Left lung (tissue), 10 donors: ENCODE measurements around the gene MCRIP2. TPM values are rescaled to one million over a fixed set of nuclear protein-coding genes. Genes with fewer than 3 reads are reported as not detected.
A peak's percentile ranks its signal among the peaks of the same experiment; 100 is the strongest.

Experiments
- ATAC-seq: fragments of 200-7000 bp; cut with Tn5 transposase; one replicate; pipeline ENCODE4 v1.9.1; 2020; ENCODE audit warnings: moderate library complexity
- DNase-seq, 4 donors: peaks; one replicate each; pipeline ENCODE4 v3.0.0-alpha.2; 2013 to 2020
- H3K27ac ChIP-seq, 2 donors: fragments of 200-600 bp; sonication (generic) in 1 of 2; one replicate each; pipeline versions ENCODE4 v1.5.0 to v1.8.0; 2020 to 2021
- H3K27me3 ChIP-seq, 2 donors: fragments of 200-600 bp; sonication (generic) in 1 of 2; one replicate each; pipeline versions ENCODE4 v1.5.0 to v1.8.0; 2020 to 2021
- H3K36me3 ChIP-seq, 2 donors: fragments of 200-600 bp; sonication (generic) in 1 of 2; one replicate each; pipeline versions ENCODE4 v1.5.0 to v1.8.0; 2020 to 2021
- H3K4me1 ChIP-seq, 2 donors: fragments of 200-600 bp; one replicate each; pipeline ENCODE4 v1.8.0; 2021
- H3K4me3 ChIP-seq, 2 donors: fragments of 200-600 bp; sonication (generic) in 1 of 2; one replicate each; pipeline versions ENCODE4 v1.5.0 to v1.8.0; 2020 to 2021; ENCODE audit warnings: mild to moderate bottlenecking in 1 of 2
- H3K9me3 ChIP-seq, 2 donors: fragments of 200-600 bp; sonication (generic) in 1 of 2; one replicate each; pipeline versions ENCODE4 v1.5.0 to v1.8.0; 2020 to 2021
- intact Hi-C, 2 donors: fragments of 100-400 bp; cut with DNase I; formaldehyde crosslinking; loops; one replicate each; pipeline versions ENCODE4 v1.11.2 to v1.14.2; 2022
- polyA plus RNA-seq, 6 donors: library from polyadenylated mRNA; unstranded; fragments of 120-200 nt; gene quantifications; one replicate each; pipeline ENCODE4 v1.2.1, GENCODE V29; 2013; ENCODE audit not compliant: insufficient read length in 6 of 6
- total RNA-seq, 2 donors: library from RNA; stranded (reverse); fragmentation: NEBNext Ultra II Directional; extraction: Animal tissue kit (Norgen Biotek cat#: 25700); gene quantifications; one replicate each; pipeline ENCODE4 v1.2.1, GENCODE V29; 2021
- TF ChIP-seq, protein P1 (sequence below), 2 donors: fragments of 200-600 bp; sonication (generic) in 1 of 2; IDR thresholded peaks; one replicate each; pipeline versions ENCODE4 v1.5.0 to v1.8.0; 2021; ENCODE audit warnings: antibody characterized with exemption in 2 of 2
- donor health status: DM: no; HTN: yes; CAD: no.
- donor health status: DM: no; HTN: no; CAD: no.

MCRIP2 gene
- total and polyA plus RNA-seq, 8 donors = 6.8 to 42.5 (median 12.1) TPM

DNA sequence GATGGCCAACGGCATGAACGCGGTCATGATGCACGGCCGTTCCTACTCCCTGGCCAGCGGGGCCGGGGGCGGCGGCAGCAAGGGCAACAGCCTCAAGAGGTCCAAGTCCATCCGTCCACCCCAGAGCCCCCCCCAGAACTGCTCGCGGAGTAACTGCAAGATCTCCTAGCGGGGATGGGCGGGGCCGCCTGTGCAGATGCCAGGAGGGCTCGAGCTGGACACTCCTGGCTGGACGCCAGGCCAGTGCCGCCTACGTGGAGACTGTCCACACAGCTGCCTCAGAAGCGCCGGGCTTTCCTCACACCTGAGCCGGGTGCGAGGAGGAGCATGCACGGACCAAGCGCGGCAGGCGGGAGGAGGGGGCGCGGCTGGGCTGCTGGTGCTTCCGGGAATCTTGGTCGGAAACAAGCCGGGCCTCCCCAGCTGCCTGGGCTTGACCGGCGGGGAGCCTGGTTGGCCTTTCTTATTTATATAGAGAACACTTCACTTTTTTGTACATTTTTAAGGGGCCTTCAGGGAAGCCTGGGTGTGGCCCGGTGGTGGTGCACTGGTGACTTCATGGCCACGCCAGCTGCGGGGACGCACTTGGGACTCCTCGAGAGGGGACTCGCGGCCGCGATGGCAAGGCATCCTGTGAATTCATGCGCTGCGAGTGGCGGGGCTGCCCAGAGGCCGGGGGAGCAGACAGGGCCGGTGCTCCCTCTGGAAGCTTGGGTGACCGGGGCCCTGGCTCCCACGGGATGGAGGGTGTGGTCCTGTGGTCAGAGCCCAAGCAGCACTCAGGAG lies 14.0 kb upstream of the MCRIP2 start:
- H3K27ac ChIP-seq = no peak overlapping the region
- ATAC-seq (peak; percentile 64), DNase-seq (peak in 2 of 4 donors; percentile 65 to 90)
- H3K36me3 ChIP-seq = peaks cover 0 to 51% of the 10 kb centered on the region in 2 donors
- TF ChIP-seq, protein P1, sequence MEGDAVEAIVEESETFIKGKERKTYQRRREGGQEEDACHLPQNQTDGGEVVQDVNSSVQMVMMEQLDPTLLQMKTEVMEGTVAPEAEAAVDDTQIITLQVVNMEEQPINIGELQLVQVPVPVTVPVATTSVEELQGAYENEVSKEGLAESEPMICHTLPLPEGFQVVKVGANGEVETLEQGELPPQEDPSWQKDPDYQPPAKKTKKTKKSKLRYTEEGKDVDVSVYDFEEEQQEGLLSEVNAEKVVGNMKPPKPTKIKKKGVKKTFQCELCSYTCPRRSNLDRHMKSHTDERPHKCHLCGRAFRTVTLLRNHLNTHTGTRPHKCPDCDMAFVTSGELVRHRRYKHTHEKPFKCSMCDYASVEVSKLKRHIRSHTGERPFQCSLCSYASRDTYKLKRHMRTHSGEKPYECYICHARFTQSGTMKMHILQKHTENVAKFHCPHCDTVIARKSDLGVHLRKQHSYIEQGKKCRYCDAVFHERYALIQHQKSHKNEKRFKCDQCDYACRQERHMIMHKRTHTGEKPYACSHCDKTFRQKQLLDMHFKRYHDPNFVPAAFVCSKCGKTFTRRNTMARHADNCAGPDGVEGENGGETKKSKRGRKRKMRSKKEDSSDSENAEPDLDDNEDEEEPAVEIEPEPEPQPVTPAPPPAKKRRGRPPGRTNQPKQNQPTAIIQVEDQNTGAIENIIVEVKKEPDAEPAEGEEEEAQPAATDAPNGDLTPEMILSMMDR (IDR thresholded peaks at IDR 0.05) = no peak
- intact Hi-C loops = no loop called here
- no peaks in the 10 kb centered on the region for H3K9me3 ChIP-seq
- peaks cover 0 to 6% of the 10 kb centered on the region in 2 donors for H3K27me3 ChIP-seq
- no peak overlapping the region for H3K4me3 ChIP-seq
- H3K4me1 ChIP-seq = peaks cover 11 to 36% of the 10 kb centered on the region in 2 donors

DNA sequence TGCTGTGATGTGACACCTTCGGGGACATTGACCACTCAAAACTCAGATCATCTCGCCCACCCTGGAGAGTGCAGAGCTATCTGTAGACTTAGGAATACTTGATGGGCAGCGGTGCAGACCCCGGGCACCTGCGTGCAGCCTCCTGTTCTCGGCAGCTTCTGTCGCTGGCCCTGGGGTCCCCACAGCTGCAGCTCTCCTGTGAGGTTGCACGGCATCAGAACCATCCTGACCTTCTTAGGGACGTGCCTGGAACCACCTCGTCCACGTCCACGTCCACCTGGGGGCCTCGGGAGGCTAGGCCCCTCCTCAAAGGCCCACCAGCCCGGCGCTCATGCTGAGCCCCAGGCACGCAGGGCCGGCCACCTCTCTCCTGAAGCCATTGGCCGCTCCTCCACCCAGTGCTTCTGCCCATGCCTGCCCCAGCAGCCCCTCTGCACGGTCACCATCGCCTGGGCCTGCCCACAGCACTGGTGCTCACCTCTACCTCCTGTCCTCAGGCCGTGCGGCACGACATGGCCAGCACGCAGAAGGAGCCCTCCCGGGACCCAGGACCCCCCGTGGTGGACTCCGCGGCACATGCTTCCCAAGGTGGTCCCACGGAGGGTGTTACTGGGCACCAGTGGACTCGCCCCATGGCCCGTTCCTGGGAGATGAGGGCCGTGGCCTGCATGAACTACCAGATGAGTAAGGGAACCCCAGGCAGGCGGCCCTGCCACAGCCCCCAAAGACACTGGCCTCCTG lies 13.1 kb upstream of the MCRIP2 start:
- no peak for ATAC-seq

DNA sequence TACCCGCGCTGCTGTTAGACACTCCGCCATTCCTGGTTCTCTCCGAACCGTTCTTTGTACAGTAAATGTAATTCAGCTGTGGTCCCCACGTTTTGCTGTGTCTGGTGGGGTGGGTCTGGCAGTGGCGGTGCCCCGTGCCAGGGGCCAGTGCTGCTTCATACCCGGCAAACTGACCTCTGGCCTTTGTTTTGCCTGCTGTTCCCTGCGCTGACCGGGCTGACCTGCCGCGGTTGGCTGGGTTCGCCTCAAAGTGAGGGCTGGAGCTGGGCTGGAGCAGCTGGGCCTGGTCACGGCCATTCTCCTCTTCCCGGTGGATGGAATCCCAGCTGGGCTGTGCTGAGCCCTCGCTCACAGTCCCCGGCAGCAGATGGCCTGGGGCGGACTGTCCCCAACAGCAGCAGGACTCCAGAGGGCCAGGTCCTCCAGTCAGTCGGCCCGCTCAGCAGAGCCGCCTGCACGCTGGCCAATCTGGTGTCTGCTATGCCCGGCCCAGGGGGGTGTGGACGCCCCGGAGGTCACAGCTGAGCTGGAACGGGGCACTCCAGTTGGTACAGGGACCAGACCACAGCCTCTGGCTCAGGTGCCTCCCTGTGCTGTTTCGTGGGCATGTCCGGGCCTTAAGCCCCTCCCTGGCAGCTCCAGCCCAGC lies 12.3 kb upstream of the MCRIP2 start:
- Histone ChIP-seq H3K27ac (peak overlapping the region in 1 of 2 donors; percentile 58), H3K4me1 (peaks cover 11 to 37% of the 10 kb centered on the region in 2 donors), H3K36me3 (peaks cover 0 to 67% of the 10 kb centered on the region in 2 donors), H3K4me3 (no peak overlapping the region), H3K27me3 (peaks cover 0 to 6% of the 10 kb centered on the region in 2 donors), H3K9me3 (no peaks in the 10 kb centered on the region)
- TF ChIP-seq, protein P1 (IDR thresholded peaks at IDR 0.05) = no peak
- ATAC-seq (no peak), DNase-seq (no peak)
- intact Hi-C loops = no loop called here

More for the DNA sequence above, 13.1 kb upstream of the MCRIP2 start:
- TF ChIP-seq, protein P1 (IDR thresholded peaks at IDR 0.05) = no peak
- H3K4me1 ChIP-seq = peaks cover 11 to 36% of the 10 kb centered on the region in 2 donors
- H3K4me3 ChIP-seq = no peak overlapping the region
- H3K27me3 ChIP-seq = peaks cover 0 to 6% of the 10 kb centered on the region in 2 donors
- peaks cover 0 to 59% of the 10 kb centered on the region in 2 donors for H3K36me3 ChIP-seq
- H3K27ac ChIP-seq = peak overlapping the region in 1 of 2 donors; percentile 58
- intact Hi-C loops = no loop called here
- no peaks in the 10 kb centered on the region for H3K9me3 ChIP-seq
- no peak for DNase-seq

DNA sequence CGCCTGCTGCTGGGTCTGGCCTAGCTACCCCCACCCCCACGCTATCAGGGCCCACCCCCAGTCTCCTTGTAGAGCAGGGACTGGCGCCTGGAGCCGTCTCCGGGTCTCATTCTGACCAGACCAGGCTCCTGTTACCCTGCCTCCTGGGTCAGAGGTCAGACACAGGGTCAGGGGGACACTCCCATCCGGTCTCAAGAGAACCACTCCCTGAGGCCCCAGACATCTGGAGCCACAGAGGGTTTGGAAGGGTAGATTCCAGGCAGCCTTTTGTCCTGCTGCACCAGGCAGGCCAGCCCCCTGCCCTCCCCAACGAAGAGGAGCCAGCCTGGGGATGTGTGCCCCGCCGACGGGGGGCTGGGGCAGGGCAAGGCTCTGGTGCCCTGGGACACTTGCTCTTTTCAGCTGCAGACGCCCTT lies 11.8 kb upstream of the MCRIP2 start:
- Histone ChIP-seq H3K4me3 (no peak overlapping the region), H3K4me1 (peaks cover 11 to 42% of the 10 kb centered on the region in 2 donors), H3K27ac (peak overlapping the region in 1 of 2 donors; percentile 58), H3K9me3 (no peaks in the 10 kb centered on the region), H3K36me3 (peaks cover 0 to 68% of the 10 kb centered on the region in 2 donors), H3K27me3 (peaks cover 0 to 6% of the 10 kb centered on the region in 2 donors)
- DNase-seq (no peak), ATAC-seq (no peak)
- intact Hi-C loops = no loop called here
- TF ChIP-seq, protein P1 (IDR thresholded peaks at IDR 0.05) = no peak
